A549 (cell line): ENCODE measurements around the gene STAG3.

Experiments
- JUNB ChIP-seq: fragments of >200 bp; sonication (Bioruptor Twin); formaldehyde crosslinking; IDR thresholded peaks from 2 replicates; pipeline ENCODE4 v1.6.1; 2016
- NPAS2 ChIP-seq: fragments of 250-450 bp; sonication (Bioruptor Pico); IDR thresholded peaks from 2 replicates; pipeline ENCODE4 v1.8.0; 2022; ENCODE audit warnings: mild to moderate bottlenecking, moderate library complexity, borderline replicate concordance

GRCh38 chr7:100152404-100152803 lies 25.3 kb upstream of the STAG3 start:
- no peak for TF ChIP-seq JUNB
- TF ChIP-seq NPAS2 (CRISPR knock-in tag): no peak
